IMR-90 (cell line): Measurements from ENCODE around the gene NEDD4L. TPM values are rescaled to one million over a fixed set of nuclear protein-coding genes. Genes with fewer than 3 reads are reported as not detected.
A peak's percentile ranks its signal among the peaks of the same experiment; 100 is the strongest.

Source experiments
- ATAC-seq: fragments of 200-7000 bp; cut with Tn5 transposase; 2 replicates; pipeline ENCODE4 v1.9.1; 2020; ENCODE audit warnings: low read depth, mild to moderate bottlenecking, moderate library complexity
- BruUV-seq: library from RNA; stranded (reverse); fragments of 400-500 nt; replicated peaks from 2 replicates; lab custom pipeline; 2021; lab: Mats Ljungman, UMichigan
- CTCF ChIA-PET: fragments of 300-600 bp; formaldehyde crosslinking; extraction: SDS; loops from one replicate; lab custom pipeline; 2021; ENCODE audit warnings: antibody characterized with exemption; lab: Yijun Ruan, JAX
- POLR2A ChIA-PET: fragments of 300-600 bp; sonication (Branson Sonifier 250); formaldehyde crosslinking; loops from one replicate; lab custom pipeline; 2022; ENCODE audit warnings: antibody characterized with exemption; ENCODE audit not compliant: unreplicated experiment; lab: Charles Lee
- DNase-seq: peaks from one replicate; pipeline ENCODE4 v3.0.0; 2013
- H2AFZ ChIP-seq: replicated peaks from 2 replicates; pipeline ENCODE3; 2013; ENCODE audit warnings: low read length, mild to moderate bottlenecking; ENCODE audit not compliant: poor library complexity
- H2AK5ac ChIP-seq: 2 replicates; pipeline ENCODE4 v1.6.1; 2013; ENCODE audit warnings: low read depth, low read length, inconsistent platforms
- H2AK9ac ChIP-seq: replicated peaks from 2 replicates; pipeline ENCODE3; 2013; ENCODE audit warnings: mild to moderate bottlenecking, low read depth, low read length, moderate library complexity; ENCODE audit not compliant: poor library complexity
- H2BK120ac ChIP-seq: 2 replicates; pipeline ENCODE4 v1.6.1; 2013; ENCODE audit warnings: low read depth, low read length, inconsistent platforms
- H2BK15ac ChIP-seq: 3 replicates; pipeline ENCODE4 v1.6.1; 2013; ENCODE audit warnings: low read depth, low read length, inconsistent platforms
- H2BK20ac ChIP-seq: 2 replicates; pipeline ENCODE4 v1.6.1; 2013; ENCODE audit warnings: low read depth, mild to moderate bottlenecking, inconsistent platforms, low read length, moderate library complexity
- H2BK5ac ChIP-seq: 2 replicates; pipeline ENCODE4 v1.6.1; 2013; ENCODE audit warnings: mild to moderate bottlenecking, low read depth, low read length, inconsistent platforms; ENCODE audit not compliant: poor library complexity, severe bottlenecking
- H3K14ac ChIP-seq: replicated peaks from 2 replicates; pipeline ENCODE4 v1.6.1; 2013; ENCODE audit warnings: low read depth, low read length, inconsistent platforms
- H3K18ac ChIP-seq: 2 replicates; pipeline ENCODE4 v1.6.1; 2013; ENCODE audit warnings: low read depth, low read length, control low read depth
- H3K23ac ChIP-seq: 2 replicates; pipeline ENCODE4 v1.6.1; 2013; ENCODE audit warnings: low read depth, low read length, inconsistent platforms
- H3K27ac ChIP-seq: 2 replicates; pipeline ENCODE4 v1.5.1; 2013; ENCODE audit warnings: mild to moderate bottlenecking, control low read depth, low read length; ENCODE audit not compliant: insufficient read depth
- H3K27me3 ChIP-seq: 2 replicates; pipeline ENCODE4 v1.6.1; 2013; ENCODE audit warnings: low read length; ENCODE audit not compliant: control insufficient read depth, insufficient read depth
- H3K36me3 ChIP-seq: 2 replicates; pipeline ENCODE4 v1.6.1; 2013; ENCODE audit warnings: low read length, mixed read lengths; ENCODE audit not compliant: control insufficient read depth, insufficient read depth
- H3K4ac ChIP-seq: 2 replicates; pipeline ENCODE4 v1.6.1; 2013; ENCODE audit warnings: low read depth, low read length, inconsistent platforms
- H3K4me1 ChIP-seq: 2 replicates; pipeline ENCODE4 v1.6.1; 2013; ENCODE audit warnings: low read length, mixed read lengths; ENCODE audit not compliant: control insufficient read depth, insufficient read depth
- H3K4me2 ChIP-seq: 2 replicates; pipeline ENCODE4 v1.6.1; 2013; ENCODE audit warnings: low read depth, mild to moderate bottlenecking, control low read depth, low read length, moderate library complexity
- H3K4me3 ChIP-seq: 2 replicates; pipeline ENCODE4 v1.5.1; 2013; ENCODE audit warnings: low read depth, mild to moderate bottlenecking, control low read depth, low read length, moderate library complexity; ENCODE audit not compliant: insufficient read depth
- H3K56ac ChIP-seq: 2 replicates; pipeline ENCODE4 v1.6.1; 2013; ENCODE audit warnings: low read length, inconsistent platforms; ENCODE audit not compliant: insufficient read depth; ENCODE audit errors: extremely low read depth
- H3K79me1 ChIP-seq, 2 experiments: 2 replicates each; pipeline ENCODE4 v1.6.1; 2013; ENCODE audit warnings: low read length in 2 of 2, inconsistent platforms in 1 of 2, low read depth in 1 of 2
- H3K9ac ChIP-seq: 2 replicates; pipeline ENCODE4 v1.6.1; 2013; ENCODE audit warnings: low read depth, low read length, control low read depth
- H3K9me1 ChIP-seq: 2 replicates; pipeline ENCODE4 v1.6.1; 2013; ENCODE audit warnings: low read length, inconsistent platforms; ENCODE audit not compliant: insufficient read depth
- H3K9me3 ChIP-seq: 2 replicates; pipeline ENCODE4 v1.6.1; 2013; ENCODE audit warnings: low read length; ENCODE audit not compliant: control insufficient read depth, insufficient read depth
- H4K20me1 ChIP-seq: 2 replicates; pipeline ENCODE4 v1.6.1; 2013; ENCODE audit warnings: low read length, inconsistent platforms; ENCODE audit not compliant: insufficient read depth
- H4K5ac ChIP-seq: 2 replicates; pipeline ENCODE4 v1.6.1; 2013; ENCODE audit warnings: mild to moderate bottlenecking, low read depth, low read length, control low read depth
- H4K8ac ChIP-seq, 2 experiments: 2 replicates each; pipeline ENCODE4 v1.6.1; 2013; ENCODE audit warnings: low read depth in 2 of 2, low read length in 2 of 2, control low read depth in 1 of 2, inconsistent platforms in 1 of 2
- H4K91ac ChIP-seq: 2 replicates; pipeline ENCODE4 v1.6.1; 2013; ENCODE audit warnings: low read depth, low read length, inconsistent platforms; ENCODE audit not compliant: insufficient read depth
- CEBPB ChIP-seq: IDR thresholded peaks from 2 replicates; pipeline ENCODE4 v1.6.1; 2012; ENCODE audit warnings: low read depth, low read length, improper control_type of control experiment
- CHD1 ChIP-seq: IDR thresholded peaks from 2 replicates; pipeline ENCODE4 v1.6.1; 2012; ENCODE audit warnings: low read depth, low read length, improper control_type of control experiment
- CTCF ChIP-seq: conservative IDR thresholded peaks from 2 replicates; pipeline ENCODE4 v1.5.1; 2012; ENCODE audit warnings: mild to moderate bottlenecking, low read depth, low read length, improper control_type of control experiment
- FOS ChIP-seq: fragments of 150-350 bp; IDR thresholded peaks from 2 replicates; pipeline ENCODE4 v1.6.1; 2016; ENCODE audit warnings: low read depth, low read length
- RAD21 ChIP-seq: IDR thresholded peaks from 2 replicates; pipeline ENCODE4 v1.6.1; 2012; ENCODE audit warnings: low read length, improper control_type of control experiment
- RFX5 ChIP-seq: IDR thresholded peaks from 2 replicates; pipeline ENCODE4 v1.8.0; 2012; ENCODE audit warnings: low read depth, mild to moderate bottlenecking, low read length, moderate library complexity
- WGBS, 2 experiments: methylation state at CpG; one replicate each; pipeline versions ENCODE4 v1.1.5 to v1.1.7; 2013; ENCODE audit warnings: missing lambda C conversion rate in 2 of 2; ENCODE audit not compliant: insufficient read length in 1 of 2; ENCODE audit errors: extremely low coverage in 2 of 2; 5-methylcytosine and 5-hydroxymethylcytosine counted together
- dilution Hi-C: fragments of 300-500 bp; cut with HindIII; formaldehyde crosslinking; loops from one replicate; pipeline ENCODE4 v1.14.3; 2018; ENCODE audit warnings: low sequenced_read_pairs; ENCODE audit not compliant: unreplicated experiment
- in situ Hi-C: fragments of 300-500 bp; cut with MboI; formaldehyde crosslinking; loops from 3 replicates; pipeline ENCODE4 v1.14.3; 2019; ENCODE audit warnings: low sequenced_read_pairs, inconsistent platforms, mixed read lengths
- intact Hi-C: fragments of 100-400 bp; cut with micrococcal nuclease; formaldehyde crosslinking; loops from 2 replicates; pipeline ENCODE4 v1.10.0; 2022
- polyA plus RNA-seq, 3 experiments: library from polyadenylated mRNA; depleted of rRNA; stranded (reverse); fragments of >200 nt; gene quantifications; 2 replicates each; pipeline ENCODE4 v1.2.3, GENCODE V29; 2012; ENCODE audit warnings: low replicate concordance in 1 of 3
- total RNA-seq: library from RNA; depleted of rRNA; stranded (reverse); fragments of >200 nt; gene quantifications from 2 replicates; pipeline ENCODE4 v1.2.3, GENCODE V29; 2012

NEDD4L gene
- total and polyA plus RNA-seq, 2 of the 4 experiments (the other 2 are of a cell fraction) = 10.0 to 10.9 TPM

- no peak overlapping the region for H3K4me2 ChIP-seq
Measured at GRCh38 chr18:58267493-58267892, 223.5 kb downstream of the NEDD4L start.

More at GRCh38 chr18:58267493-58267892, 223.5 kb downstream of the NEDD4L start:
- Histone ChIP-seq H3K4ac (0 out of 2 replicates have a peak overlapping the region, but pooled peaks have one; percentile 8), H3K79me1 (0 out of 4 replicates have a peak, but pooled peaks cover 0 to under 1% of the 10 kb centered on the region in 2 experiments), H2BK15ac (no peak overlapping the region), H4K91ac (no peak overlapping the region), H3K9ac (no peak overlapping the region), H2BK20ac (no peak overlapping the region), H2AFZ (no peak overlapping the region), H2BK120ac (no peak overlapping the region), H2BK5ac (no peak overlapping the region), H4K20me1 (no peaks in the 10 kb centered on the region), H3K9me3 (no peaks in the 10 kb centered on the region), H3K36me3 (no peaks in the 10 kb centered on the region), H3K27me3 (no peaks in the 10 kb centered on the region), H4K8ac (no peak overlapping the region), H3K9me1 (peaks cover 13% of the 10 kb centered on the region), H3K23ac (0 out of 2 replicates have a peak overlapping the region, but pooled peaks have one; percentile 35), H3K18ac (no peak overlapping the region), H3K14ac (no peak overlapping the region), H3K4me3 (no peak overlapping the region), H3K27ac (no peak overlapping the region), H2AK5ac (no peak overlapping the region; the same call in 1 of the 2 replicates), H4K5ac (no peak overlapping the region), H3K56ac (no peak overlapping the region), H3K4me1 (peaks cover 2% of the 10 kb centered on the region), H2AK9ac (no peak overlapping the region)
- DNase-seq (peak; percentile 31), ATAC-seq (no peak)
- TF ChIP-seq RFX5 (no peak), CEBPB (no peak), FOS (no peak), CTCF (no peak), RAD21 (no peak), CHD1 (no peak)
- ChIA-PET POLR2A (no interaction called here), CTCF (no interaction called here)
- dilution Hi-C loops (no loop called here), in situ Hi-C loops (no loop called here), intact Hi-C loops (no loop called here)
- no CpG with 5 or more reads among the region's 6 CpGs for WGBS, 2 experiments
- BruUV-seq = no TSS peak
